K562 (cell line): ENCODE measurements around the gene MACROD2. TPM values are rescaled to one million over a fixed set of nuclear protein-coding genes. Genes with fewer than 3 reads are reported as not detected.

Source experiments
- ATAC-seq: fragments of 200-7000 bp; cut with Tn5 transposase; 3 replicates; pipeline ENCODE4 v1.9.1; 2020; ENCODE audit warnings: moderate library complexity
- BruUV-seq: library from RNA; stranded (reverse); fragments of 400-500 nt; replicated peaks from 2 replicates; lab custom pipeline; 2021; lab: Mats Ljungman, UMichigan
- CTCF ChIA-PET: fragments of 300-600 bp; formaldehyde crosslinking; extraction: SDS; loops from one replicate; lab custom pipeline; 2021; ENCODE audit warnings: low intra/inter-chr PET ratio; lab: Yijun Ruan, JAX
- POLR2A ChIA-PET: fragments of 300-600, 350-650 bp; sonication (Branson Sonifier 250); formaldehyde crosslinking; extraction: SDS; loops from one replicate; lab custom pipeline; 2021; ENCODE audit warnings: antibody characterized with exemption, inconsistent platforms; lab: Yijun Ruan, JAX
- DNase-seq, 4 experiments: peaks; one replicate each; pipeline versions ENCODE4 v3.0.0 to v3.0.0-alpha.2; 2011 to 2018; ENCODE audit warnings: low spot score in 3 of 4, mixed read lengths in 3 of 4; ENCODE audit errors: extremely low read depth in 1 of 4
- FAIRE-seq: peaks from 2 replicates; lab custom pipeline; 2011; peaks lifted over from hg19 to GRCh38; lab: Jason Lieb, UNC
- H2AFZ ChIP-seq: 2 replicates; pipeline ENCODE4 v1.6.0; 2011; ENCODE audit warnings: low read depth, low read length, control low read depth, inconsistent platforms
- H3K27ac ChIP-seq: fragments of 200-600 bp; 3 replicates; pipeline ENCODE4 v1.8.0; 2011; ENCODE audit warnings: low read depth, mild to moderate bottlenecking, control low read depth, inconsistent platforms, low read length, moderate library complexity, mixed read lengths; ENCODE audit errors: extremely low read depth
- H3K27me3 ChIP-seq, 2 experiments: fragments of 300-600 bp in 1 of 2; 2 replicates in 1 of 2; 3 replicates in 1 of 2; pipeline versions ENCODE4 v1.6.0 to v1.8.0; 2011; ENCODE audit warnings: inconsistent platforms in 2 of 2, low read length in 2 of 2, mild to moderate bottlenecking in 1 of 2, mixed read lengths in 1 of 2, moderate library complexity in 1 of 2; ENCODE audit not compliant: control insufficient read depth in 2 of 2, insufficient read depth in 2 of 2
- H3K36me3 ChIP-seq: fragments of 300-600 bp; 3 replicates; pipeline ENCODE4 v1.8.0; 2011; ENCODE audit warnings: mild to moderate bottlenecking, low read length, inconsistent platforms; ENCODE audit not compliant: control insufficient read depth, insufficient read depth
- H3K4me1 ChIP-seq, 2 experiments: fragments of 200-600 bp in 1 of 2; replicated peaks in 1 of 2; 2 replicates in 1 of 2; 3 replicates in 1 of 2; pipeline versions ENCODE4 v1.5.1 to v1.8.0; 2011; ENCODE audit warnings: inconsistent platforms in 2 of 2, low read length in 2 of 2, mild to moderate bottlenecking in 1 of 2, mixed read lengths in 1 of 2, moderate library complexity in 1 of 2; ENCODE audit not compliant: control insufficient read depth in 2 of 2, insufficient read depth in 2 of 2
- H3K4me2 ChIP-seq: 2 replicates; pipeline ENCODE4 v1.6.1; 2011; ENCODE audit warnings: low read length, control low read depth, inconsistent platforms, mixed read lengths; ENCODE audit not compliant: insufficient read depth
- H3K4me3 ChIP-seq: fragments of 200-600 bp; sonication (generic), shearing (Covaris generic); 2 replicates; pipeline ENCODE4 v1.5.1; 2016; ENCODE audit warnings: control low read depth, inconsistent platforms
- H3K79me2 ChIP-seq: fragments of 200-600 bp; 3 replicates; pipeline ENCODE4 v1.8.0; 2011; ENCODE audit warnings: low read length, inconsistent platforms; ENCODE audit not compliant: control insufficient read depth, insufficient read depth
- H3K9ac ChIP-seq, 2 experiments: 2 replicates each; pipeline versions ENCODE4 v1.6.0 to v1.6.1; 2011; ENCODE audit warnings: low read depth in 2 of 2, low read length in 2 of 2, control low read depth in 1 of 2, inconsistent platforms in 1 of 2, mild to moderate bottlenecking in 1 of 2, mixed read lengths in 1 of 2; ENCODE audit not compliant: insufficient read depth in 1 of 2
- H3K9me1 ChIP-seq: one replicate; pipeline ENCODE4 v1.6.0; 2011; ENCODE audit warnings: inconsistent platforms, mild to moderate bottlenecking, low read length, moderate library complexity; ENCODE audit not compliant: control insufficient read depth, insufficient read depth
- H3K9me3 ChIP-seq: replicated peaks from 2 replicates; pipeline ENCODE4 v1.5.1; 2011; ENCODE audit warnings: low read depth, low read length, inconsistent platforms; ENCODE audit not compliant: control insufficient read depth, insufficient read depth
- H4K20me1 ChIP-seq: replicated peaks from 2 replicates; pipeline ENCODE4 v1.6.1; 2011; ENCODE audit warnings: low read length, inconsistent platforms, mixed read lengths; ENCODE audit not compliant: control insufficient read depth, insufficient read depth
- CBX8 ChIP-seq: fragments of 200-600 bp; sonication (generic); IDR thresholded peaks from 2 replicates; pipeline ENCODE4 v1.6.1; 2012; ENCODE audit warnings: borderline replicate concordance, mixed run types, low read depth, mild to moderate bottlenecking, moderate library complexity, mixed read lengths, low read length, control low read depth, inconsistent platforms; ENCODE audit not compliant: poor library complexity, severe bottlenecking; ENCODE audit errors: extremely low read depth
- ELF1 ChIP-seq: fragments of 200-800 bp; sonication (Bioruptor generic); IDR thresholded peaks from 2 replicates; pipeline ENCODE4 v1.6.1; 2016; ENCODE audit warnings: missing genetic modification characterization, missing compliant biosample characterization
- HMG20B ChIP-seq: fragments of 250-450 bp; sonication (Bioruptor Pico); IDR thresholded peaks from 2 replicates; pipeline ENCODE4 v1.5.0; 2021; ENCODE audit warnings: mild to moderate bottlenecking
- HNRNPL ChIP-seq: fragments of 200-400 bp; formaldehyde crosslinking; IDR thresholded peaks from 2 replicates; pipeline ENCODE4 v1.6.1; 2017; ENCODE audit warnings: low read depth, mild to moderate bottlenecking, low read length
- NR2C1 ChIP-seq, 2 experiments: fragments of 450-650 bp; IDR thresholded peaks; 2 replicates each; pipeline ENCODE4 v1.6.1; 2017; ENCODE audit warnings: mild to moderate bottlenecking in 2 of 2, antibody characterized with exemption in 1 of 2, inconsistent platforms in 1 of 2, missing compliant biosample characterization in 1 of 2, missing genetic modification characterization in 1 of 2
- NR2F6 ChIP-seq: fragments of 450-650 bp; formaldehyde crosslinking; IDR thresholded peaks from 2 replicates; pipeline ENCODE4 v1.4.0; 2020; ENCODE audit warnings: mild to moderate bottlenecking
- NRF1 ChIP-seq, 2 experiments: fragments of 450-650 bp; IDR thresholded peaks in 1 of 2; conservative IDR thresholded peaks in 1 of 2; 2 replicates each; pipeline ENCODE4 v1.6.1; 2014; ENCODE audit warnings: mild to moderate bottlenecking in 2 of 2
- POLR3G ChIP-seq: IDR thresholded peaks from 2 replicates; pipeline ENCODE4 v1.6.1; 2011; ENCODE audit not compliant: insufficient read length, insufficient replicate concordance; ENCODE audit errors: extremely low read depth
- SMARCC2 ChIP-seq: fragments of 450-650 bp; IDR thresholded peaks from 2 replicates; pipeline ENCODE4 v1.6.1; 2017; ENCODE audit warnings: antibody characterized with exemption, moderate library complexity, mild to moderate bottlenecking, low read depth
- SNIP1 ChIP-seq: fragments of 450-650 bp; IDR thresholded peaks from 2 replicates; pipeline ENCODE4 v1.7.1; 2017; ENCODE audit warnings: low read depth, mild to moderate bottlenecking
- WHSC1 ChIP-seq: IDR thresholded peaks from one replicate; pipeline ENCODE4 v1.6.1; 2012; ENCODE audit warnings: low read length, control low read depth, inconsistent platforms
- WGBS: fragments of 100-300 bp; shearing (Covaris generic); methylation state at CpG from one replicate; pipeline ENCODE4 v1.1.6; 2016; ENCODE audit warnings: low coverage, mixed read lengths; ENCODE audit not compliant: insufficient coverage; ENCODE audit errors: missing lambda C conversion rate; 5-methylcytosine and 5-hydroxymethylcytosine counted together
- in situ Hi-C: fragments of 300-500 bp; cut with MboI; formaldehyde crosslinking; loops from 4 replicates; pipeline ENCODE4 v1.15.0; 2018; ENCODE audit warnings: inconsistent platforms, mixed read lengths
- intact Hi-C: fragments of 100-400 bp; cut with micrococcal nuclease; formaldehyde crosslinking; loops from 2 replicates; pipeline ENCODE4 v1.14.2; 2022
- polyA plus RNA-seq, 8 experiments: library from polyadenylated mRNA; depleted of rRNA in 4 of 8; stranded (reverse) in 5 of 8; unstranded in 3 of 8; fragments of >200 nt; fragmentation: Nextera tagmentation in 2 of 8; fragmentation: Illumina TruSeq in 1 of 8; extraction: Ambion mirVana in 2 of 8; extraction: Trizol in 1 of 8; gene quantifications; 2 replicates each; pipeline versions ENCODE4 v1.2.1 to v1.2.3, GENCODE V29; 2011 to 2014; ENCODE audit warnings: inconsistent platforms in 1 of 8, missing spikeins in 1 of 8
- total RNA-seq, 7 experiments: library from RNA; depleted of rRNA in 6 of 7; stranded (reverse); fragments of >200 nt in 6 of 7; fragmentation: Illumina TruSeq in 2 of 7; extraction: Trizol in 2 of 7; gene quantifications; 2 replicates each; pipeline versions ENCODE4 v1.2.1 to v1.2.3, GENCODE V29; 2011 to 2021; ENCODE audit warnings: low replicate concordance in 1 of 7
- TF ChIP-seq, protein P1 (sequence below): fragments of 250-450 bp; sonication (Bioruptor Pico); IDR thresholded peaks from 2 replicates; pipeline ENCODE4 v1.5.0; 2021
- TF ChIP-seq, protein P2 (sequence below): fragments of 250-450 bp; sonication (Bioruptor Pico); IDR thresholded peaks from 2 replicates; pipeline ENCODE4 v1.5.0; 2020; ENCODE audit warnings: mild to moderate bottlenecking, borderline replicate concordance
- TF ChIP-seq, protein P3 (sequence below): fragments of 450-650 bp; conservative IDR thresholded peaks from 2 replicates; pipeline ENCODE4 v1.6.1; 2016; ENCODE audit warnings: missing genetic modification characterization, low read depth, mild to moderate bottlenecking, control low read depth, missing compliant biosample characterization

The MACROD2 gene
- total and polyA plus RNA-seq, 9 of the 15 experiments (the other 6 are each of a cell fraction or from before 2014, with no cell fraction given), result not detected

DNA sequence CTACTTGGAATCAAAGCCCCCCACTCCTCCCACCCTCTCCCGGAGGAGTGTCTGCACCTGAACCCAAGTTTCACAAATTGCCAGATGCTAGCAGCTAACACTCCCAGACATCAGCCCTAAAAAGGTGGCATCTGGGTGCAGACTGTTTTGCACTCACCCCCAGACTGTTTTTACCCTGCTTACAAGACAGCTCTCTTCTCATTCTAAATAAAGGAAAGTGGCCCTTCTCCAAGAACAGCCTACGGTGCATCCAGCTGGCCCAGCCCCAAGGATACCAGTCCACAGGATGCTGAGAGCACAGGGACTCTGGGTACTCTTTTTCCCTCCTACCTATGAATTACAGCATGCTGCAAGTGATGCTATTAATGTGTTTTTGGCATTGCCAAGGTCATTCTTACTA lies 1184.1 kb downstream of the MACROD2 start:
- Histone ChIP-seq H3K79me2 (no peaks in the 10 kb centered on the region), H3K9me3 (no peaks in the 10 kb centered on the region), H3K27me3 (no peaks in the 10 kb centered on the region), H4K20me1 (no peaks in the 10 kb centered on the region), H3K36me3 (no peaks in the 10 kb centered on the region), H3K4me2 (no peak overlapping the region), H3K4me3 (no peak overlapping the region), H3K4me1 (no peaks in the 10 kb centered on the region), H3K9me1 (no peaks in the 10 kb centered on the region), H2AFZ (no peak overlapping the region), H3K27ac (no peak overlapping the region), H3K9ac (no peak overlapping the region)
- FAIRE-seq (no peak), ATAC-seq (no peak), DNase-seq (no peak)
- in situ Hi-C loops (no loop called here), intact Hi-C loops (no loop called here)
- ChIA-PET CTCF (no interaction called here), POLR2A (no interaction called here)
- 0% methylated on average over 2 of the region's 2 CpGs for WGBS
- BruUV-seq, result no TSS peak
- TF ChIP-seq SMARCC2 (no peak), SNIP1 (no peak), NR2F6 (CRISPR knock-in tag) (no peak), POLR3G (no peak), CBX8 (no peak), WHSC1 (no peak), HMG20B (CRISPR knock-in tag) (no peak), HNRNPL (no peak), NRF1 (conservative IDR thresholded peaks at IDR 0.05 in 1 of 2, IDR thresholded peaks at IDR 0.05 in 1 of 2) (no peak), ELF1 (tag) (no peak), NR2C1 (IDR thresholded peaks at IDR 0.05) (no peak), NR2C1 (tag; IDR thresholded peaks at IDR 0.05) (no peak)
- TF ChIP-seq, protein P1, sequence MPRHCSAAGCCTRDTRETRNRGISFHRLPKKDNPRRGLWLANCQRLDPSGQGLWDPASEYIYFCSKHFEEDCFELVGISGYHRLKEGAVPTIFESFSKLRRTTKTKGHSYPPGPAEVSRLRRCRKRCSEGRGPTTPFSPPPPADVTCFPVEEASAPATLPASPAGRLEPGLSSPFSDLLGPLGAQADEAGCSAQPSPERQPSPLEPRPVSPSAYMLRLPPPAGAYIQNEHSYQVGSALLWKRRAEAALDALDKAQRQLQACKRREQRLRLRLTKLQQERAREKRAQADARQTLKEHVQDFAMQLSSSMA (CRISPR knock-in tag), result no peak
- TF ChIP-seq, protein P2, sequence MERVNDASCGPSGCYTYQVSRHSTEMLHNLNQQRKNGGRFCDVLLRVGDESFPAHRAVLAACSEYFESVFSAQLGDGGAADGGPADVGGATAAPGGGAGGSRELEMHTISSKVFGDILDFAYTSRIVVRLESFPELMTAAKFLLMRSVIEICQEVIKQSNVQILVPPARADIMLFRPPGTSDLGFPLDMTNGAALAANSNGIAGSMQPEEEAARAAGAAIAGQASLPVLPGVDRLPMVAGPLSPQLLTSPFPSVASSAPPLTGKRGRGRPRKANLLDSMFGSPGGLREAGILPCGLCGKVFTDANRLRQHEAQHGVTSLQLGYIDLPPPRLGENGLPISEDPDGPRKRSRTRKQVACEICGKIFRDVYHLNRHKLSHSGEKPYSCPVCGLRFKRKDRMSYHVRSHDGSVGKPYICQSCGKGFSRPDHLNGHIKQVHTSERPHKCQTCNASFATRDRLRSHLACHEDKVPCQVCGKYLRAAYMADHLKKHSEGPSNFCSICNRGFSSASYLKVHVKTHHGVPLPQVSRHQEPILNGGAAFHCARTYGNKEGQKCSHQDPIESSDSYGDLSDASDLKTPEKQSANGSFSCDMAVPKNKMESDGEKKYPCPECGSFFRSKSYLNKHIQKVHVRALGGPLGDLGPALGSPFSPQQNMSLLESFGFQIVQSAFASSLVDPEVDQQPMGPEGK (CRISPR knock-in tag), result no peak
- TF ChIP-seq, protein P3, sequence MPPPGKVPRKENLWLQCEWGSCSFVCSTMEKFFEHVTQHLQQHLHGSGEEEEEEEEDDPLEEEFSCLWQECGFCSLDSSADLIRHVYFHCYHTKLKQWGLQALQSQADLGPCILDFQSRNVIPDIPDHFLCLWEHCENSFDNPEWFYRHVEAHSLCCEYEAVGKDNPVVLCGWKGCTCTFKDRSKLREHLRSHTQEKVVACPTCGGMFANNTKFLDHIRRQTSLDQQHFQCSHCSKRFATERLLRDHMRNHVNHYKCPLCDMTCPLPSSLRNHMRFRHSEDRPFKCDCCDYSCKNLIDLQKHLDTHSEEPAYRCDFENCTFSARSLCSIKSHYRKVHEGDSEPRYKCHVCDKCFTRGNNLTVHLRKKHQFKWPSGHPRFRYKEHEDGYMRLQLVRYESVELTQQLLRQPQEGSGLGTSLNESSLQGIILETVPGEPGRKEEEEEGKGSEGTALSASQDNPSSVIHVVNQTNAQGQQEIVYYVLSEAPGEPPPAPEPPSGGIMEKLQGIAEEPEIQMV (tag), result no peak
